Measurements from ENCODE around the gene CXCR2. TPM values are rescaled to one million over a fixed set of nuclear protein-coding genes. Genes with fewer than 3 reads are reported as not detected.
"Not testable (repeated sequence)": the region's sequence is repeated elsewhere in the genome, so short reads cannot be mapped to it uniquely, and the experiment has no call there.

Gene CXCR2
- total RNA-seq, 2 experiments from 2014 or later = 0.22 to 0.27 TPM

GRCh38 chr2:218168635-218169462, 43.0 kb downstream of the CXCR2 start:
- H3K9me3 Mint-ChIP-seq = no peaks in the 10 kb centered on the region
- TF ChIP-seq, protein P1, sequence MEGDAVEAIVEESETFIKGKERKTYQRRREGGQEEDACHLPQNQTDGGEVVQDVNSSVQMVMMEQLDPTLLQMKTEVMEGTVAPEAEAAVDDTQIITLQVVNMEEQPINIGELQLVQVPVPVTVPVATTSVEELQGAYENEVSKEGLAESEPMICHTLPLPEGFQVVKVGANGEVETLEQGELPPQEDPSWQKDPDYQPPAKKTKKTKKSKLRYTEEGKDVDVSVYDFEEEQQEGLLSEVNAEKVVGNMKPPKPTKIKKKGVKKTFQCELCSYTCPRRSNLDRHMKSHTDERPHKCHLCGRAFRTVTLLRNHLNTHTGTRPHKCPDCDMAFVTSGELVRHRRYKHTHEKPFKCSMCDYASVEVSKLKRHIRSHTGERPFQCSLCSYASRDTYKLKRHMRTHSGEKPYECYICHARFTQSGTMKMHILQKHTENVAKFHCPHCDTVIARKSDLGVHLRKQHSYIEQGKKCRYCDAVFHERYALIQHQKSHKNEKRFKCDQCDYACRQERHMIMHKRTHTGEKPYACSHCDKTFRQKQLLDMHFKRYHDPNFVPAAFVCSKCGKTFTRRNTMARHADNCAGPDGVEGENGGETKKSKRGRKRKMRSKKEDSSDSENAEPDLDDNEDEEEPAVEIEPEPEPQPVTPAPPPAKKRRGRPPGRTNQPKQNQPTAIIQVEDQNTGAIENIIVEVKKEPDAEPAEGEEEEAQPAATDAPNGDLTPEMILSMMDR (IDR thresholded peaks at IDR 0.05) = peak; percentile 76
- ChIA-PET POLR2A (interaction anchor here (0.6 to 1.7 kb wide), 3 partner anchors 47 to 733 kb away, joined by 3 read pairs; no protein-coding TSS in a partner anchor), CTCF (interaction anchor here (0.7 to 3.6 kb wide), 18 partner anchors 9 to 105 kb away, joined by 3 to 23 read pairs (median 5); partner anchors contain the start of genes AAMP and PNKD)
- no peak overlapping the region for H3K4me3 Mint-ChIP-seq
- DNase-seq (peak; percentile 89), ATAC-seq (peak; percentile 78)
- H3K27ac Mint-ChIP-seq = no peak overlapping the region
- H3K4me1 Mint-ChIP-seq (ENCODE audit: low read depth) = peaks cover 19% of the 10 kb centered on the region
- H3K27me3 Mint-ChIP-seq = peaks cover 2% of the 10 kb centered on the region
- no peaks in the 10 kb centered on the region for H3K36me3 Mint-ChIP-seq (ENCODE audit: low read depth)
- intact Hi-C loops (cut with micrococcal nuclease) = no loop called here

GRCh38 chr2:218169757-218170546, 44.1 kb downstream of the CXCR2 start:
- ATAC-seq = no peak
- Mint-ChIP-seq H3K27ac (no peak overlapping the region), H3K27me3 (peaks cover 2% of the 10 kb centered on the region), H3K9me3 (no peaks in the 10 kb centered on the region), H3K4me3 (no peak overlapping the region), H3K4me1 (ENCODE audit: low read depth) (peaks cover 19% of the 10 kb centered on the region), H3K36me3 (ENCODE audit: low read depth) (no peaks in the 10 kb centered on the region)
- DNase-seq = no peak
- CTCF ChIA-PET = interaction anchor here (0.8 to 3.6 kb wide), 5 partner anchors 10 to 87 kb away, joined by 3 to 23 read pairs (median 3); no protein-coding TSS in a partner anchor
- TF ChIP-seq, protein P1 (IDR thresholded peaks at IDR 0.05) = no peak
- intact Hi-C loops (cut with micrococcal nuclease) = no loop called here
- POLR2A ChIA-PET = no interaction called here

DNA sequence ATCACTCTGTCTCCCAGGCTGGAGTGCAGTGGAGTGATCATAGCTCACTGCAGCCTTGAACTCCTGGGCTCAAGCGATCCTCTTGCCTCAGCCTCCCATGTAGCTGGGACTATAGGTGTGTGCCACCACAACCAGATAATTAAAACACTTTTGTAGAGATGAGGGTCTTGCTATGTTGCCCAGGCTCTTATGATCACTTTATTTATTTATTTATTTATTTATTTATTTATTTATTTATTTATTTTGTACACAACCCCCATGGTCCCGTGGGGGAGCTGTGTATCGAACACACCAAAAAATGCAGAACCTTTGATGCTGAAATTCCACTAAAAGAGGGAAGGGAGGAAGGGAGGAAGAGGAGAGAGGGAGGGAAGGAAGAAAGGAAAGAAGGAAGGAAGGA, 45.9 kb downstream of the CXCR2 start:
- H3K27ac Mint-ChIP-seq = not testable (repeated sequence)

DNA sequence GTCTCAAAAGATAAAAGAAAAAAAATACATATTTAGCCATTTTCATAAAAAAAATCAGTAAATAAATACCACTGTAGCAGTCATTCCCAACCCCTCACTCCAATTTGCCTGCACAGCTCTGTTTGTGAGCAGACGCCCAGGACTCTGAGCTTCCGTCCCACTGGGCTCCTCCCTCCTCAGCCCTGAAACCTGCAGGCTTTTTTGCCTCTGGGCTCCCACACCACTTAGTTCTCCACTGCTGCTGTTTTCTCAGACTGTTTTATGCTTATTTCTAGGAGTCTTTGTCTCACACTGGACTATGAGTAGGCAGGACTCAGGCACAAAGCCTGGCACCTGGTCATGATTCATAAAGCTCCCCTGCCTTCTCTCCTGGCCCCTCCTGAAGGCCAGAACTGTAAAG, 47.0 kb downstream of the CXCR2 start:
- TF ChIP-seq, protein P1 (IDR thresholded peaks at IDR 0.05) = no peak
- Mint-ChIP-seq H3K27ac (no peak overlapping the region), H3K27me3 (peaks cover 2% of the 10 kb centered on the region), H3K4me3 (no peak overlapping the region), H3K36me3 (ENCODE audit: low read depth) (no peaks in the 10 kb centered on the region), H3K9me3 (no peaks in the 10 kb centered on the region), H3K4me1 (ENCODE audit: low read depth) (peaks cover 6% of the 10 kb centered on the region)
- intact Hi-C loops (cut with micrococcal nuclease) = no loop called here
- ChIA-PET CTCF (interaction anchor here (1.1 kb wide), 1 partner anchor 12 kb away, joined by 3 read pairs; no protein-coding TSS in a partner anchor), POLR2A (no interaction called here)
- DNase-seq (no peak), ATAC-seq (no peak)

More for the DNA sequence above, 45.9 kb downstream of the CXCR2 start:
- H3K36me3 Mint-ChIP-seq (ENCODE audit: low read depth); DNase-seq; intact Hi-C loops (cut with micrococcal nuclease); POLR2A ChIA-PET; H3K27me3 Mint-ChIP-seq; H3K4me3 Mint-ChIP-seq; ATAC-seq; H3K9me3 Mint-ChIP-seq: not testable (repeated sequence)
- CTCF ChIA-PET = interaction anchor here (0.6 to 1.6 kb wide), 5 partner anchors 9 to 1220 kb away, joined by 3 to 4 read pairs (median 3); no protein-coding TSS in a partner anchor
- peaks cover 16% of the 10 kb centered on the region for H3K4me1 Mint-ChIP-seq (ENCODE audit: low read depth)

- H3K36me3 Mint-ChIP-seq (ENCODE audit: low read depth) = no peaks in the 10 kb centered on the region
- H3K27me3 Mint-ChIP-seq = no peaks in the 10 kb centered on the region
- H3K4me3 Mint-ChIP-seq = no peak overlapping the region
- ChIA-PET CTCF (interaction anchor here (1.1 to 1.4 kb wide), 2 partner anchors 11 to 91 kb away, joined by 3 to 4 read pairs; partner anchors contain the start of gene PNKD), POLR2A (no interaction called here)
- DNase-seq (no peak), ATAC-seq (no peak)
- TF ChIP-seq, protein P1 (IDR thresholded peaks at IDR 0.05) = no peak
- H3K4me1 Mint-ChIP-seq (ENCODE audit: low read depth) = no peaks in the 10 kb centered on the region
- intact Hi-C loops (cut with micrococcal nuclease) = no loop called here
- no peaks in the 10 kb centered on the region for H3K9me3 Mint-ChIP-seq
- H3K27ac Mint-ChIP-seq = no peak overlapping the region
Observed at GRCh38 chr2:218179782-218180181, 54.0 kb downstream of the CXCR2 start.
